Uterus (tissue), 4 donors: ENCODE measurements around the gene GRIK3. TPM values are rescaled to one million over a fixed set of nuclear protein-coding genes. Genes with fewer than 3 reads are reported as not detected.

Source experiments
- DNase-seq, 2 donors: peaks; one replicate each; pipeline ENCODE4 v3.0.0-alpha.2; 2019 to 2020
- H3K27ac ChIP-seq, 2 donors: fragments of 200-600 bp; sonication (generic); 1 replicate in 1 of 2; 2 replicates in 1 of 2; pipeline ENCODE4 v1.5.1; 2016 to 2018
- H3K27me3 ChIP-seq, 2 donors: fragments of 200-600 bp; sonication (generic); one replicate each; pipeline ENCODE4 v1.5.1; 2018 to 2019; ENCODE audit warnings: control low read depth in 1 of 2
- H3K36me3 ChIP-seq, 2 donors: fragments of 200-600 bp; sonication (generic); one replicate each; pipeline ENCODE4 v1.5.1; 2019; ENCODE audit warnings: control low read depth in 1 of 2
- H3K4me1 ChIP-seq, 2 donors: fragments of 200-600 bp; sonication (generic); one replicate each; pipeline ENCODE4 v1.5.1; 2018 to 2019; ENCODE audit warnings: control low read depth in 1 of 2
- H3K4me3 ChIP-seq, 2 donors: fragments of 200-600 bp; sonication (generic); 1 replicate in 1 of 2; 2 replicates in 1 of 2; pipeline ENCODE4 v1.5.1; 2018 to 2019; ENCODE audit warnings: mild to moderate bottlenecking in 1 of 2
- H3K9me3 ChIP-seq, 2 donors: fragments of 200-600 bp; sonication (generic); one replicate each; pipeline ENCODE4 v1.5.1; 2019; ENCODE audit warnings: control low read depth in 1 of 2
- POLR2A ChIP-seq, 2 donors: fragments of 450-650 bp; IDR thresholded peaks; one replicate each; pipeline ENCODE4 v1.6.1; 2016; ENCODE audit warnings: antibody characterized with exemption in 2 of 2, mild to moderate bottlenecking in 1 of 2, moderate library complexity in 1 of 2
- intact Hi-C: fragments of 100-400 bp; cut with DNase I; formaldehyde crosslinking; loops from one replicate; pipeline ENCODE4 v1.15.1; 2023; ENCODE audit warnings: low total_unique reads
- total RNA-seq, 4 donors: library from RNA; depleted of rRNA in 3 of 4; stranded (reverse); fragments of >200 nt in 3 of 4; gene quantifications; one replicate each; pipeline versions ENCODE4 v1.1.0 to v1.2.4, GENCODE V29; 2014 to 2023
- TF ChIP-seq, protein P1 (sequence below), 4 experiments: fragments of 200-600 bp in 2 of 4; fragments of 450-650 bp in 2 of 4; sonication (generic) in 2 of 4; IDR thresholded peaks; one replicate each; pipeline ENCODE4 v1.5.1; 2016 to 2019; ENCODE audit warnings: antibody characterized with exemption in 4 of 4, mild to moderate bottlenecking in 2 of 4, moderate library complexity in 1 of 4
- donor health status: DM: yes; HTN: yes; CAD: no.

The GRIK3 gene
- total RNA-seq, 4 donors from 2014 or later: 0.52 to 1.6 TPM; not detected in 2

DNA sequence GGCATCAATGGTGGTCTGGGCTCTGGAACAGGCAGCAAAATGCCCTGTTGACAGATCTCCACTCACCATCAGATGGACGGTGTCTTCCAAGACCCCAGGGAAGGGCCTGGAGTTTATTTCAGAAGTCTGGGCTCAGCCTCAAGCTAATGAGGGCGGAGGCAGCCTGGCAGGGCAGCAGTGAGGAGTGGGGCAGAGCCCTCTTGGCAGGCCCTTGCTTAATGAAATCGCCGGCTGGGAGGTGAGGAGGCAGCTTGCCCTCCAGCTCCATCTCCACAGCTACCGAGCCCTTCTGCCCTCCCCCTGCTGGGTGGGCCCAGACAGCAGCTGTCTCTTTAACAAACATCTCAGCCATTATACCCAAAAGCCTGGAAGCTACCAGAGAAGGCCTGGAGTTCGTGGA is 22.0 kb upstream of the GRIK3 start:
- DNase-seq: no peak
- intact Hi-C loops: no loop called here
- H3K27me3 ChIP-seq: no peaks in the 10 kb centered on the region
- no peaks in the 10 kb centered on the region for H3K36me3 ChIP-seq
- H3K4me3 ChIP-seq: no peak overlapping the region
- no peak overlapping the region for H3K27ac ChIP-seq
- no peak for TF ChIP-seq POLR2A (IDR thresholded peaks at IDR 0.05)
- TF ChIP-seq, protein P1, sequence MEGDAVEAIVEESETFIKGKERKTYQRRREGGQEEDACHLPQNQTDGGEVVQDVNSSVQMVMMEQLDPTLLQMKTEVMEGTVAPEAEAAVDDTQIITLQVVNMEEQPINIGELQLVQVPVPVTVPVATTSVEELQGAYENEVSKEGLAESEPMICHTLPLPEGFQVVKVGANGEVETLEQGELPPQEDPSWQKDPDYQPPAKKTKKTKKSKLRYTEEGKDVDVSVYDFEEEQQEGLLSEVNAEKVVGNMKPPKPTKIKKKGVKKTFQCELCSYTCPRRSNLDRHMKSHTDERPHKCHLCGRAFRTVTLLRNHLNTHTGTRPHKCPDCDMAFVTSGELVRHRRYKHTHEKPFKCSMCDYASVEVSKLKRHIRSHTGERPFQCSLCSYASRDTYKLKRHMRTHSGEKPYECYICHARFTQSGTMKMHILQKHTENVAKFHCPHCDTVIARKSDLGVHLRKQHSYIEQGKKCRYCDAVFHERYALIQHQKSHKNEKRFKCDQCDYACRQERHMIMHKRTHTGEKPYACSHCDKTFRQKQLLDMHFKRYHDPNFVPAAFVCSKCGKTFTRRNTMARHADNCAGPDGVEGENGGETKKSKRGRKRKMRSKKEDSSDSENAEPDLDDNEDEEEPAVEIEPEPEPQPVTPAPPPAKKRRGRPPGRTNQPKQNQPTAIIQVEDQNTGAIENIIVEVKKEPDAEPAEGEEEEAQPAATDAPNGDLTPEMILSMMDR (IDR thresholded peaks at IDR 0.05): no peak
- H3K9me3 ChIP-seq: no peaks in the 10 kb centered on the region
- no peaks in the 10 kb centered on the region for H3K4me1 ChIP-seq

DNA sequence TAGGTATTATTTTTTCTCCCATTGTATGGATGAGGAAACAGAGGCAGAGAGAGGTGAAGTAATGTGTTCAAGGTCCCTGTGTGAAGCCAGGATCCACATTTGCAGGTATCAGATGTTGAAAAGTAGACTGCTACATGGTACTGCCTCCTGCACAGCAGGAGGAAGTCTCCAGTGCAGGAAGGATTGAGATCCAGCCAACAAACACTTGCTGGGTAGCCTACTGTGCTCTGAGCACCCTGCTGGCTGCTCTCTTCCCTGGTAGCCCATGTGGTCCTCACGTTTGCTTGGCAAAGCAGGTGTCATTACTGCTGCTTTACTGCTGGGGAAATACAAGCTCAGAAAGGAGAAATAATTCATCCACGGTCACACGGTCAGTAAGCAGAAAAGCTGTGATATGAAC is 21.3 kb upstream of the GRIK3 start:
- Histone ChIP-seq H3K9me3 (no peaks in the 10 kb centered on the region), H3K27me3 (no peaks in the 10 kb centered on the region), H3K4me1 (no peaks in the 10 kb centered on the region), H3K36me3 (no peaks in the 10 kb centered on the region), H3K4me3 (no peak overlapping the region), H3K27ac (no peak overlapping the region)
- intact Hi-C loops: no loop called here
- DNase-seq: no peak
- no peak for TF ChIP-seq POLR2A (IDR thresholded peaks at IDR 0.05)
- TF ChIP-seq, protein P1 (IDR thresholded peaks at IDR 0.05): no peak

DNA sequence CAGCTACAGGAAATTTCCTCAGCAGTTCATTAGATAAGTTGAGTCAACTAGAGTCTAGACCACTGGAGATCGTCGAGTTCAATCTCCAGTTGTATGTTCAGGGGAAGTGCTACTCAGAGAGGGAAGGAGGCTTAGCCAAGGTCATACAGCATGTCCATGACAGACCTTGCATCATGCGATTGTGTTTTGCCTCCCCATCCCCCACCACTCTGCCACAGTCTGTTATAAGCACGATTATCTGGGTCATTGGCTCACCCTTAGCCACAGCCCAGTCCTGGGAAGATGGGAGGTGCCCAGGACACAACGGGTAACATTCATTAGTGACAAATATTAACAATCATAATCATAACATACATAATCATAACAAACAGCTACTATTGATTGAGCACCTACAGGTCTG is 18.9 kb upstream of the GRIK3 start:
- no peak for DNase-seq
- Histone ChIP-seq H3K27me3 (no peaks in the 10 kb centered on the region), H3K27ac (no peak overlapping the region), H3K9me3 (no peaks in the 10 kb centered on the region), H3K4me1 (no peaks in the 10 kb centered on the region), H3K36me3 (no peaks in the 10 kb centered on the region), H3K4me3 (no peak overlapping the region)
- TF ChIP-seq, protein P1 (IDR thresholded peaks at IDR 0.05): no peak
- no peak for TF ChIP-seq POLR2A (IDR thresholded peaks at IDR 0.05)
- intact Hi-C loops: no loop called here

DNA sequence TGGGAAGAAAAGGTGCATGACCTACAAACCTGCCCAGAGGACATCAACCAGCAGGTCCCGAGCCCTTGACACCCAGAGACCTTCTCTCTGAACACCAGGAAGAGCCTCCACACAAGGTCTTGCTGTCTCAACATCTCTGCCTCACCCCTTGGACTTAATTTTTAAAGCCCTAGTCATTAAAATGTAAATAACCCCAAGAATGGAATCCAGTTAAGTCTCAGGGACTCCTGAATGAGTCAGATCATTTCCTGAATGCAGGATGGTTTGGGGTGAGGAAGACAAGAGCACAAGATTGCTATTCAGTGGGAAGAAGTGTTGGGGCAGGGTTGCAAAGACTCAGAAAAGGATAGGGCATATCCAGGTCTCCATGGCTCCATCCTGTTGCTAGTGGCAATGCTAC is 17.8 kb upstream of the GRIK3 start:
- no peaks in the 10 kb centered on the region for H3K36me3 ChIP-seq
- intact Hi-C loops: no loop called here

DNA sequence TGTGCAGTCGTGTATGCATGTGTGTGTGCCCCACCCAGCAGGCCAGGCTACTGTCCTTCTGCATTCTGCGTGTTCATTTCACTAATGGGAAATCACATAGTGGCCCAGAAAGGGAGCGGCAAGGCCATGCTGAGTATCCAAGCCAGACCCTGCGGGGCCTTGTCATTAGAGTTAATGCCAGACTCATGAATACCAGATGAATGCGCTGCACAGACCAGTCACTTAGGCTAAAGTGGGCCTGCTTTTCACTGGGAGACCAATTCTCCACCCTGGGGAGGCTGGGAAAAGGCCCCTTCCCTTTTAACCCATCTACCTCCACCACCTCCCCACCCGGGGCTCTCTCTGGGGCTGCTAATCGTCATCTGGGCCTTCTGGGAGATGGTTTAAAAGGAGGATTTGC is 17.0 kb upstream of the GRIK3 start:
- Histone ChIP-seq H3K27ac (no peak overlapping the region), H3K36me3 (no peaks in the 10 kb centered on the region), H3K9me3 (no peaks in the 10 kb centered on the region), H3K4me1 (no peaks in the 10 kb centered on the region), H3K27me3 (no peaks in the 10 kb centered on the region), H3K4me3 (no peak overlapping the region)
- no peak for DNase-seq
- TF ChIP-seq, protein P1 (IDR thresholded peaks at IDR 0.05): no peak
- TF ChIP-seq POLR2A (IDR thresholded peaks at IDR 0.05): no peak
- intact Hi-C loops: no loop called here

More for the DNA sequence above, 17.8 kb upstream of the GRIK3 start:
- TF ChIP-seq, protein P1 (IDR thresholded peaks at IDR 0.05): no peak
- TF ChIP-seq POLR2A (IDR thresholded peaks at IDR 0.05): no peak
- Histone ChIP-seq H3K27me3 (no peaks in the 10 kb centered on the region), H3K4me1 (no peaks in the 10 kb centered on the region), H3K27ac (no peak overlapping the region), H3K9me3 (no peaks in the 10 kb centered on the region), H3K4me3 (no peak overlapping the region)
- no peak for DNase-seq
